ENCODE results near the gene ELL. TPM values are rescaled to one million over a fixed set of nuclear protein-coding genes. Genes with fewer than 3 reads are reported as not detected.
A peak's percentile ranks its signal among the peaks of the same experiment; 100 is the strongest.

The ELL gene
- polyA plus RNA-seq = 10 to 100 TPM in 2 of 4 donors, 1 to 10 TPM in 2; 8.6 to 12.2 (median 10.4) TPM
- long read RNA-seq, donor 1 = 0 reads
- long read RNA-seq, donor 2 = 0 reads
- long read RNA-seq, donor 3, partial matches to known transcripts = 0 of 1 reads
- long read RNA-seq, donor 3, other reads (novel, unspliced or antisense) = 0 of 1 reads
- long read RNA-seq, donor 4 = 0 reads
- long read RNA-seq, donor 5, partial matches to known transcripts = 0 of 1 reads
- long read RNA-seq, donor 5, other reads (novel, unspliced or antisense) = 0 of 1 reads
- long read RNA-seq, donor 6, full-length matches to known transcripts = 1 of 6 reads
- long read RNA-seq, donor 6, partial matches to known transcripts = 5 of 6 reads
- long read RNA-seq, donor 6, other reads (novel, unspliced or antisense) = 0 of 6 reads
- long read RNA-seq, donor 7, full-length matches to known transcripts = 1 of 2,917 reads
- long read RNA-seq, donor 7, partial matches to known transcripts = 1,803 of 2,917 reads
- long read RNA-seq, donor 7, other reads (novel, unspliced or antisense) = 1,113 of 2,917 reads
- long read RNA-seq, donor 8 = 0 reads
- long read RNA-seq, donor 9 = 0 reads
- long read RNA-seq, donor 10, partial matches to known transcripts = 0 of 1 reads
- long read RNA-seq, donor 10, other reads (novel, unspliced or antisense) = 0 of 1 reads

GRCh38 chr19:18521692-18522123 lies at the start of gene ELL:
Gene ELL (minus strand): TSS chr19:18522070. CDS start chr19:18522055, 15 bp downstream.
- peak within 1 kb of the TSS; percentile 88 to 99 (median 89) for H3K27ac ChIP-seq (ENCODE audit: low read depth in 1 of 3, low read length in 2 of 3)
- no peak for FAIRE-seq
- 0 to 1% (median 1%) methylated on average over 41 to 52 of the region's 52 CpGs for WGBS, 3 donors

GRCh38 chr19:18568367-18568766 lies 46.5 kb upstream of the ELL start:
- Histone ChIP-seq H3K9me3 (ENCODE audit: control insufficient read depth in 2 of 2, insufficient read depth in 1 of 2, low read depth in 1 of 2, low read length in 1 of 2) (no peaks in the 10 kb centered on the region), H3K27me3 (ENCODE audit: control insufficient read depth in 3 of 3, insufficient read depth in 3 of 3, low read length in 3 of 3) (no peaks in the 10 kb centered on the region), H3K27ac (ENCODE audit: low read depth in 1 of 3, low read length in 2 of 3) (no peak overlapping the region), H3K4me3 (ENCODE audit: low read depth in 1 of 3, low read length in 3 of 3) (no peak overlapping the region), H3K4me1 (ENCODE audit: control insufficient read depth in 3 of 3, insufficient read depth in 2 of 3, low read depth in 1 of 3, low read length in 2 of 3) (peaks cover 6 to 10% (median 7%) of the 10 kb centered on the region in 3 donors), H3K36me3 (ENCODE audit: control insufficient read depth in 3 of 3, insufficient read depth in 2 of 3, low read depth in 1 of 3, low read length in 3 of 3) (peaks cover 14 to 73% (median 20%) of the 10 kb centered on the region in 3 donors)
- 95 to 96% (median 95%) methylated on average over 15 of the region's 15 CpGs for WGBS, 3 donors
- FAIRE-seq (no peak), DNase-seq (no peak)

More at GRCh38 chr19:18521692-18522123, at the start of gene ELL:
- Histone ChIP-seq H3K4me1 (ENCODE audit: control insufficient read depth in 3 of 3, insufficient read depth in 2 of 3, low read depth in 1 of 3, low read length in 2 of 3) (peaks cover 0 to 22% (median 0%) of the 10 kb centered on the region in 3 donors), H3K36me3 (ENCODE audit: control insufficient read depth in 3 of 3, insufficient read depth in 2 of 3, low read depth in 1 of 3, low read length in 3 of 3) (peaks cover 0 to 5% (median 0%) of the 10 kb centered on the region in 3 donors), H3K4me3 (ENCODE audit: low read depth in 1 of 3, low read length in 3 of 3) (peak within 1 kb of the TSS; percentile 91 to 92 (median 92)), H3K27me3 (ENCODE audit: control insufficient read depth in 3 of 3, insufficient read depth in 3 of 3, low read length in 3 of 3) (no peaks in the 10 kb centered on the region), H3K9me3 (ENCODE audit: control insufficient read depth in 2 of 2, insufficient read depth in 1 of 2, low read depth in 1 of 2, low read length in 1 of 2) (no peaks in the 10 kb centered on the region)
- DNase-seq = peak in 1 of 2 donors; percentile 12

GRCh38 chr19:18566953-18567352 lies 45.1 kb upstream of the ELL start:
- H3K27ac ChIP-seq (ENCODE audit: low read depth in 1 of 3, low read length in 2 of 3) = no peak overlapping the region
- WGBS, 3 donors = 94 to 96% (median 95%) methylated on average over 8 of the region's 8 CpGs
- no peaks in the 10 kb centered on the region for H3K27me3 ChIP-seq (ENCODE audit: control insufficient read depth in 3 of 3, insufficient read depth in 3 of 3, low read length in 3 of 3)
- no peak overlapping the region for H3K4me3 ChIP-seq (ENCODE audit: low read depth in 1 of 3, low read length in 3 of 3)
- FAIRE-seq = no peak
- H3K4me1 ChIP-seq (ENCODE audit: control insufficient read depth in 3 of 3, insufficient read depth in 2 of 3, low read depth in 1 of 3, low read length in 2 of 3) = no peaks in the 10 kb centered on the region
- no peak for DNase-seq
- no peaks in the 10 kb centered on the region for H3K9me3 ChIP-seq (ENCODE audit: control insufficient read depth in 2 of 2, insufficient read depth in 1 of 2, low read depth in 1 of 2, low read length in 1 of 2)
- peaks cover 18 to 77% (median 19%) of the 10 kb centered on the region in 3 donors for H3K36me3 ChIP-seq (ENCODE audit: control insufficient read depth in 3 of 3, insufficient read depth in 2 of 3, low read depth in 1 of 3, low read length in 3 of 3)

GRCh38 chr19:18562086-18562485 lies 40.2 kb upstream of the ELL start:
- Histone ChIP-seq H3K27me3 (ENCODE audit: control insufficient read depth in 3 of 3, insufficient read depth in 3 of 3, low read length in 3 of 3) (no peaks in the 10 kb centered on the region), H3K36me3 (ENCODE audit: control insufficient read depth in 3 of 3, insufficient read depth in 2 of 3, low read depth in 1 of 3, low read length in 3 of 3) (peaks cover 9 to 58% (median 16%) of the 10 kb centered on the region in 3 donors), H3K4me3 (ENCODE audit: low read depth in 1 of 3, low read length in 3 of 3) (no peak overlapping the region), H3K9me3 (ENCODE audit: control insufficient read depth in 2 of 2, insufficient read depth in 1 of 2, low read depth in 1 of 2, low read length in 1 of 2) (no peaks in the 10 kb centered on the region), H3K4me1 (ENCODE audit: control insufficient read depth in 3 of 3, insufficient read depth in 2 of 3, low read depth in 1 of 3, low read length in 2 of 3) (peaks cover 3 to 8% (median 3%) of the 10 kb centered on the region in 3 donors), H3K27ac (ENCODE audit: low read depth in 1 of 3, low read length in 2 of 3) (peak overlapping the region in 1 of 3 donors; percentile 62)
- no peak for FAIRE-seq
- DNase-seq = no peak
- 79 to 89% (median 83%) methylated on average over 14 of the region's 14 CpGs for WGBS, 3 donors

- FAIRE-seq = no peak
Observed at GRCh38 chr19:18559685-18560084, 37.8 kb upstream of the ELL start.

GRCh38 chr19:18558604-18559003 lies 36.7 kb upstream of the ELL start:
- FAIRE-seq (no peak), DNase-seq (no peak)
- no peaks in the 10 kb centered on the region for H3K27me3 ChIP-seq (ENCODE audit: control insufficient read depth in 3 of 3, insufficient read depth in 3 of 3, low read length in 3 of 3)
- H3K4me1 ChIP-seq (ENCODE audit: control insufficient read depth in 3 of 3, insufficient read depth in 2 of 3, low read depth in 1 of 3, low read length in 2 of 3) = peaks cover 3 to 8% (median 3%) of the 10 kb centered on the region in 3 donors
- peak overlapping the region; percentile 81 to 93 (median 91) for H3K27ac ChIP-seq (ENCODE audit: low read depth in 1 of 3, low read length in 2 of 3)
- peaks cover 0 to 23% (median 7%) of the 10 kb centered on the region in 3 donors for H3K36me3 ChIP-seq (ENCODE audit: control insufficient read depth in 3 of 3, insufficient read depth in 2 of 3, low read depth in 1 of 3, low read length in 3 of 3)
- WGBS, 3 donors = 46 to 59% (median 57%) methylated on average over 3 of the region's 3 CpGs
- H3K4me3 ChIP-seq (ENCODE audit: low read depth in 1 of 3, low read length in 3 of 3) = peak overlapping the region; percentile 70 to 79 (median 77)
- no peaks in the 10 kb centered on the region for H3K9me3 ChIP-seq (ENCODE audit: control insufficient read depth in 2 of 2, insufficient read depth in 1 of 2, low read depth in 1 of 2, low read length in 1 of 2)

More at GRCh38 chr19:18559685-18560084, 37.8 kb upstream of the ELL start:
- Histone ChIP-seq H3K4me1 (ENCODE audit: control insufficient read depth in 3 of 3, insufficient read depth in 2 of 3, low read depth in 1 of 3, low read length in 2 of 3) (peaks cover 3 to 8% (median 3%) of the 10 kb centered on the region in 3 donors), H3K27me3 (ENCODE audit: control insufficient read depth in 3 of 3, insufficient read depth in 3 of 3, low read length in 3 of 3) (no peaks in the 10 kb centered on the region), H3K27ac (ENCODE audit: low read depth in 1 of 3, low read length in 2 of 3) (no peak overlapping the region), H3K4me3 (ENCODE audit: low read depth in 1 of 3, low read length in 3 of 3) (no peak overlapping the region), H3K9me3 (ENCODE audit: control insufficient read depth in 2 of 2, insufficient read depth in 1 of 2, low read depth in 1 of 2, low read length in 1 of 2) (no peaks in the 10 kb centered on the region), H3K36me3 (ENCODE audit: control insufficient read depth in 3 of 3, insufficient read depth in 2 of 3, low read depth in 1 of 3, low read length in 3 of 3) (peaks cover 2 to 34% (median 10%) of the 10 kb centered on the region in 3 donors)
- 61 to 72% (median 69%) methylated on average over 5 of the region's 5 CpGs for WGBS, 3 donors
- no peak for DNase-seq

- no peaks in the 10 kb centered on the region for H3K27me3 ChIP-seq (ENCODE audit: control insufficient read depth in 3 of 3, insufficient read depth in 3 of 3, low read length in 3 of 3)
- FAIRE-seq (no peak), DNase-seq (peak in 1 of 2 donors; percentile 54)
- peak overlapping the region; percentile 70 to 79 (median 77) for H3K4me3 ChIP-seq (ENCODE audit: low read depth in 1 of 3, low read length in 3 of 3)
- H3K9me3 ChIP-seq (ENCODE audit: control insufficient read depth in 2 of 2, insufficient read depth in 1 of 2, low read depth in 1 of 2, low read length in 1 of 2) = no peaks in the 10 kb centered on the region
- WGBS, 3 donors = 3% methylated on average over 11 of the region's 11 CpGs
- peaks cover 0 to 19% (median 7%) of the 10 kb centered on the region in 3 donors for H3K36me3 ChIP-seq (ENCODE audit: control insufficient read depth in 3 of 3, insufficient read depth in 2 of 3, low read depth in 1 of 3, low read length in 3 of 3)
- peak overlapping the region; percentile 81 to 93 (median 91) for H3K27ac ChIP-seq (ENCODE audit: low read depth in 1 of 3, low read length in 2 of 3)
- peaks cover 3 to 8% (median 3%) of the 10 kb centered on the region in 3 donors for H3K4me1 ChIP-seq (ENCODE audit: control insufficient read depth in 3 of 3, insufficient read depth in 2 of 3, low read depth in 1 of 3, low read length in 2 of 3)
Observed at GRCh38 chr19:18558202-18558555, 36.3 kb upstream of the ELL start.

All from small intestine (tissue), 16 donors.